ENCODE measurements around the gene JKAMP.

JKAMP gene

DNA sequence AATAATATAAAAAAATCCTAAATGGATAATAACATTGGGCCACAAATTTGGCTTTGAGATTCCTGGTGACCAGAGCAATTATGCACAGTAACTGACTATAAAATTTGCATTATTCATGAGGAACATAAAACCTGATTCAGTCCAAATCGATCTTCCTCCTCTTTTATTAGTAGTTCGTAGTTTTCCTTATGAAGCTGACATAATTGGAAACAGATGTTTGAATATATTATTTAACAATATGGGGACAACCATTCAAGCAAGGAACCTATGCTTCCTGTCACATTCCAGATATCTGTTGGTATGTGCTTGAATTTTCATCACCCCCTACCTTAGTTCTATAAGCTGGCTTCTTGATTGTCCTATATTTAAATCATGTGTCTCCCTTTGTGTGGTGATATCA lies 57.4 kb downstream of the JKAMP start:
- H2BK120ac ChIP-seq (ENCODE audit: low read depth, low read length) = no peak overlapping the region
- no peak overlapping the region for H3K4ac ChIP-seq (ENCODE audit: low read depth in 1 of 2, low read length in 2 of 2)
- no peak overlapping the region for H3K9ac ChIP-seq (ENCODE audit: low read length)
- H2BK5ac ChIP-seq (ENCODE audit: low read depth, low read length, poor library complexity, severe bottlenecking) = no peak overlapping the region
- no peak overlapping the region for H3K27ac ChIP-seq (ENCODE audit: low read length, poor library complexity, severe bottlenecking)
- no peaks in the 10 kb centered on the region for H3K9me3 ChIP-seq (ENCODE audit: control insufficient read depth, low read length)
- no peaks in the 10 kb centered on the region for H3K27me3 ChIP-seq (ENCODE audit: control insufficient read depth in 1 of 2, insufficient read depth in 1 of 2, low read length in 2 of 2)
- no peak overlapping the region for H4K8ac ChIP-seq (ENCODE audit: low read length)
- no peak overlapping the region for H2AFZ ChIP-seq (ENCODE audit: low read depth, low read length)
- no peaks in the 10 kb centered on the region for H3K79me1 ChIP-seq (replicated peaks; ENCODE audit: low read length, poor library complexity, severe bottlenecking)
- H2BK12ac ChIP-seq (ENCODE audit: low read length in 2 of 2) = no peak overlapping the region
- H4K91ac ChIP-seq (ENCODE audit: low read length) = no peak overlapping the region
- H3K23ac ChIP-seq (ENCODE audit: low read length in 2 of 2) = no peak overlapping the region
- H2BK15ac ChIP-seq (ENCODE audit: low read depth, poor library complexity, severe bottlenecking) = no peak overlapping the region
- H3K4me3 ChIP-seq (ENCODE audit: insufficient read depth in 1 of 2, low read depth in 1 of 2, low read length in 2 of 2) = no peak overlapping the region
- no peak for DNase-seq
- WGBS = no CpG with 5 or more reads among the region's 2 CpGs
- H3K18ac ChIP-seq (ENCODE audit: low read depth in 1 of 2, low read length in 2 of 2) = no peak overlapping the region
- no peak overlapping the region for H3K14ac ChIP-seq (ENCODE audit: low read length in 2 of 2)
- H3K4me2 ChIP-seq (ENCODE audit: low read length, poor library complexity, severe bottlenecking) = no peak overlapping the region
- no peaks in the 10 kb centered on the region for H3K36me3 ChIP-seq (ENCODE audit: control insufficient read depth in 1 of 2, insufficient read depth in 2 of 2, low read depth in 1 of 2, low read length in 2 of 2)
- H2AK5ac ChIP-seq (ENCODE audit: low read length, severe bottlenecking) = no peak overlapping the region
- H3K4me1 ChIP-seq (ENCODE audit: control insufficient read depth, insufficient read depth, low read depth, low read length) = no peaks in the 10 kb centered on the region

DNA sequence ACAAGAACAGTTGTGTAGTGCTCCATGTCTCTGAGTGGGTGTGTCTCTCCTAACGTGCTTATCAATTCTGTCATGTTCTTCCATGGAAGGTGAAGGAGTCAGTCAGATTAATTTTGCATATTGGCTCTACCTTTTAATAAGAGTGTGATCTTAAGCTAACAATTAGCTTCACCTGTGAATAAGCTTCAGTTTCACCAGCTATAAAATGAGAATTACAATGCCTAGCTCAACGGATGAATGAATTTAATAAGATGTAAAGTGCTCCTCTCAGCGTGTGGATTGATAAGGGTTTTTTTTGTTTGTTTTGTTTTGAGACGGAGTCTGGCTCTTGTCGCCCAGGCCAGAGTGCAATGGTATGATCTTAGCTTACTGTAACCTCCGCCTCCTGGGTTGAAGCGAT lies 59.6 kb downstream of the JKAMP start:
- no peak overlapping the region for H3K14ac ChIP-seq (ENCODE audit: low read length in 2 of 2)
- H3K4ac ChIP-seq (ENCODE audit: low read depth in 1 of 2, low read length in 2 of 2) = no peak overlapping the region
- H3K4me3 ChIP-seq (ENCODE audit: insufficient read depth in 1 of 2, low read depth in 1 of 2, low read length in 2 of 2) = no peak overlapping the region
- H3K9ac ChIP-seq (ENCODE audit: low read length) = no peak overlapping the region
- no peaks in the 10 kb centered on the region for H3K9me3 ChIP-seq (ENCODE audit: control insufficient read depth, low read length)
- H2AFZ ChIP-seq (ENCODE audit: low read depth, low read length) = no peak overlapping the region
- no peaks in the 10 kb centered on the region for H3K79me1 ChIP-seq (replicated peaks; ENCODE audit: low read length, poor library complexity, severe bottlenecking)
- DNase-seq = no peak
- H3K27me3 ChIP-seq (ENCODE audit: control insufficient read depth in 1 of 2, insufficient read depth in 1 of 2, low read length in 2 of 2) = no peaks in the 10 kb centered on the region
- no peak overlapping the region for H2AK5ac ChIP-seq (ENCODE audit: low read length, severe bottlenecking)
- H3K36me3 ChIP-seq (ENCODE audit: control insufficient read depth in 1 of 2, insufficient read depth in 2 of 2, low read depth in 1 of 2, low read length in 2 of 2) = no peaks in the 10 kb centered on the region
- H3K4me2 ChIP-seq (ENCODE audit: low read length, poor library complexity, severe bottlenecking) = no peak overlapping the region
- H2BK15ac ChIP-seq (ENCODE audit: low read depth, poor library complexity, severe bottlenecking) = no peak overlapping the region
- no peak overlapping the region for H4K91ac ChIP-seq (ENCODE audit: low read length)
- H4K8ac ChIP-seq (ENCODE audit: low read length) = no peak overlapping the region
- no peaks in the 10 kb centered on the region for H3K4me1 ChIP-seq (ENCODE audit: control insufficient read depth, insufficient read depth, low read depth, low read length)
- H2BK12ac ChIP-seq (ENCODE audit: low read length in 2 of 2) = no peak overlapping the region
- H2BK120ac ChIP-seq (ENCODE audit: low read depth, low read length) = no peak overlapping the region
- H3K27ac ChIP-seq (ENCODE audit: low read length, poor library complexity, severe bottlenecking) = no peak overlapping the region
- no peak overlapping the region for H3K23ac ChIP-seq (ENCODE audit: low read length in 2 of 2)
- H3K18ac ChIP-seq (ENCODE audit: low read depth in 1 of 2, low read length in 2 of 2) = no peak overlapping the region
- no peak overlapping the region for H2BK5ac ChIP-seq (ENCODE audit: low read depth, low read length, poor library complexity, severe bottlenecking)
- WGBS = 53% methylated on average over 7 of the region's 7 CpGs

DNA sequence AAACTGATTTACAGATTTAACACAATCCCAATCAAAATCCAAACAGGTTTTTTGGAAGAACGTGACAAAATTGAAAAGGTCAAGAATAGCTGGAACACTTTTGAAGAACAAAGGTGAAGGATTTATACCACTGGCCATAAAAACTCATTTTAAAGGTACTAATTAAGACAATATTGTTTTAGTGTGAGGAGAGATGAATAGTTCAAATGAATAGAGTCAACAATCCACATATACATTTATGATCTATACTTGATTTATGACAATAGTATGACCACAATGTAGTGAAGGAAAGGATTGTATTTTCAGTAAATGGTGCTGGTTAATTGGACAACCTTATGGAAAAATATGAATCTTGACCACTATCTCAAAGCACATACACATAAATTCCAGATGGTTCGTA lies 63.0 kb downstream of the JKAMP start:
- Histone ChIP-seq H3K27ac (ENCODE audit: low read length, poor library complexity, severe bottlenecking) (no peak overlapping the region), H3K27me3 (ENCODE audit: control insufficient read depth in 1 of 2, insufficient read depth in 1 of 2, low read length in 2 of 2) (no peaks in the 10 kb centered on the region), H3K23ac (ENCODE audit: low read length in 2 of 2) (no peak overlapping the region), H2AFZ (ENCODE audit: low read depth, low read length) (no peak overlapping the region), H2BK120ac (ENCODE audit: low read depth, low read length) (no peak overlapping the region), H3K9ac (ENCODE audit: low read length) (no peak overlapping the region), H3K4me1 (ENCODE audit: control insufficient read depth, insufficient read depth, low read depth, low read length) (no peaks in the 10 kb centered on the region), H2AK5ac (ENCODE audit: low read length, severe bottlenecking) (no peak overlapping the region), H3K4me3 (ENCODE audit: insufficient read depth in 1 of 2, low read depth in 1 of 2, low read length in 2 of 2) (no peak overlapping the region), H2BK15ac (ENCODE audit: low read depth, poor library complexity, severe bottlenecking) (no peak overlapping the region), H3K18ac (ENCODE audit: low read depth in 1 of 2, low read length in 2 of 2) (no peak overlapping the region), H4K8ac (ENCODE audit: low read length) (no peak overlapping the region), H3K9me3 (ENCODE audit: control insufficient read depth, low read length) (no peaks in the 10 kb centered on the region), H3K79me1 (replicated peaks; ENCODE audit: low read length, poor library complexity, severe bottlenecking) (no peaks in the 10 kb centered on the region), H4K91ac (ENCODE audit: low read length) (no peak overlapping the region), H3K14ac (ENCODE audit: low read length in 2 of 2) (no peak overlapping the region), H3K4ac (ENCODE audit: low read depth in 1 of 2, low read length in 2 of 2) (no peak overlapping the region), H2BK5ac (ENCODE audit: low read depth, low read length, poor library complexity, severe bottlenecking) (no peak overlapping the region), H2BK12ac (ENCODE audit: low read length in 2 of 2) (no peak overlapping the region), H3K36me3 (ENCODE audit: control insufficient read depth in 1 of 2, insufficient read depth in 2 of 2, low read depth in 1 of 2, low read length in 2 of 2) (no peaks in the 10 kb centered on the region), H3K4me2 (ENCODE audit: low read length, poor library complexity, severe bottlenecking) (no peak overlapping the region)
- WGBS = no CpG with 5 or more reads among the region's 2 CpGs
- no peak for DNase-seq

Data from mesenchymal stem cell (in vitro differentiated cells and primary cell).